Dermis microvascular lymphatic vessel endothelial cell (primary cell): ENCODE results near the gene KCNJ10. TPM values are rescaled to one million over a fixed set of nuclear protein-coding genes. Genes with fewer than 3 reads are reported as not detected.
"Not testable (repeated sequence)": the region's sequence is repeated elsewhere in the genome, so short reads cannot be mapped to it uniquely, and the experiment has no call there.

Experiments used
- DNase-seq, 2 donors: peaks; one replicate each; pipeline versions ENCODE4 v3.0.0 to v3.0.0-alpha.2; 2010; ENCODE audit warnings: low read depth in 2 of 2
- total RNA-seq: library from RNA; depleted of rRNA; stranded (reverse); fragments of >200 nt; gene quantifications from 2 replicates; pipeline ENCODE4 v1.2.1, GENCODE V29; 2014

KCNJ10 gene
- total RNA-seq, 1 donor from 2014 or later = not detected

- no peak for DNase-seq
Observed at GRCh38 chr1:160061369-160062229, 8.4 kb downstream of the KCNJ10 start.

- peak in 1 of 2 donors; percentile 5 for DNase-seq
Observed at GRCh38 chr1:160058087-160058486, 11.9 kb downstream of the KCNJ10 start.

- DNase-seq = no peak
Observed at GRCh38 chr1:160056648-160057169, 13.3 kb downstream of the KCNJ10 start.

GRCh38 chr1:160053548-160054365, 16.2 kb downstream of the KCNJ10 start:
- DNase-seq = no peak

GRCh38 chr1:160052936-160053335, 17.0 kb downstream of the KCNJ10 start:
- DNase-seq = no peak

- no peak for DNase-seq
Observed at GRCh38 chr1:160050619-160051018, 19.3 kb downstream of the KCNJ10 start.

- DNase-seq = not testable (repeated sequence)
Observed at GRCh38 chr1:160050182-160050581, 19.8 kb downstream of the KCNJ10 start.

GRCh38 chr1:160049101-160049500, 20.9 kb downstream of the KCNJ10 start:
- DNase-seq = no peak

- DNase-seq = no peak
Observed at GRCh38 chr1:160048335-160048734, 21.6 kb downstream of the KCNJ10 start.

GRCh38 chr1:160047111-160047991, 22.6 kb downstream of the KCNJ10 start:
- no peak for DNase-seq

- peak in 1 of 2 donors; percentile 10 for DNase-seq
Observed at GRCh38 chr1:160046494-160047110, 23.4 kb downstream of the KCNJ10 start.

GRCh38 chr1:160045653-160046052, 24.3 kb downstream of the KCNJ10 start:
- no peak for DNase-seq

GRCh38 chr1:160043543-160043942, 26.4 kb downstream of the KCNJ10 start:
- no peak for DNase-seq

- DNase-seq = no peak
Observed at GRCh38 chr1:160040476-160040875, 29.5 kb downstream of the KCNJ10 start.

- no peak for DNase-seq
Observed at GRCh38 chr1:160032165-160032820, 37.7 kb downstream of the KCNJ10 start.

- peak; percentile 51 to 80 for DNase-seq
Observed at GRCh38 chr1:160031365-160032164, 38.4 kb downstream of the KCNJ10 start, which contains the start of gene PIGM. Gene PIGM (minus strand): TSS chr1:160031990. CDS start chr1:160031739, 251 bp downstream.

- DNase-seq = peak; percentile 2 to 15
Observed at GRCh38 chr1:160030657-160031364, 39.1 kb downstream of the KCNJ10 start.

- DNase-seq = no peak
Observed at GRCh38 chr1:160028426-160028825, 41.5 kb downstream of the KCNJ10 start.

- no peak for DNase-seq
Observed at GRCh38 chr1:160025314-160025713, 44.6 kb downstream of the KCNJ10 start.
